NCI-H446 (cell line): ENCODE results near the gene OR2T35.

Experiments
- DNase-seq, 2 experiments: peaks; one replicate each; lab custom pipeline; 2025; lab: John Stamatoyannopoulos, UW

The OR2T35 gene

DNA sequence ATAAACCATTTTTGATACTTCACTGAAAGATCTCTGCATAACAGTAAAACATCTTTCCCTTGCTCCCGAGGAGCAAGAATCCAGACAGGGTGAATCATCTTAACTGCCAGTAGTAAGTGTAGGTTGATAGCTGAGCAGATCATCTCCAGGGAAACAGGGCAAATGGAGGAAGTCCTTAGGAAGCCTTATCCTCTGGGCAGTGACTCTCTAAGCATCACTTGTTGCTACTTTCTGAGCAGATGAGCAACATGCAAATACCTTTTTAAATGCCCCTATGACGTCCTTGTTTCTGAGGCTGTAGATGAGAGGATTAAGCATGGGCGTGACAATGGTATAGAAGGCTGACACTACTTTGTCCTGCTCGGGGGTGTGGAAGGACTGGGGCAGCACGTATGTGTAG is 19.1 kb downstream of the OR2T35 start:
- no peak for DNase-seq

DNA sequence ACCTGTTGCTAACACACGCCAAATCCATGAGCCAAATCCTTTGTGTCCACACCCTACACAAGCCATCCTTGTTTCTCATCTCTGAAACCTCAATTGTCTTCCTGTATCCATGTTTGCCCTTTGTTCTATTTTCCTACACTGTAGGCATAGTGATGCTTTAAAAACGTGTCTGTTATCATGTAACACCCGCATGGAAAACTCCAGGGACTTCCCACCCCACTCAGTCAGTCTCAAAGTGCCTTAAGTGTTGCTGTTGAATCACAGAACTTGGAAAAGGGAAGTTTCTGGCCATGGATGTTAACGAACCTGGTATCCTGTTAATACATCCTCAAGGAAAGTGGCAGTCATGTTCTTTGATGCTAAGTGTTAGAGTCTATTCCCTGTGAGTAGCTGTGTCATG is 19.9 kb downstream of the OR2T35 start:
- no peak for DNase-seq

DNA sequence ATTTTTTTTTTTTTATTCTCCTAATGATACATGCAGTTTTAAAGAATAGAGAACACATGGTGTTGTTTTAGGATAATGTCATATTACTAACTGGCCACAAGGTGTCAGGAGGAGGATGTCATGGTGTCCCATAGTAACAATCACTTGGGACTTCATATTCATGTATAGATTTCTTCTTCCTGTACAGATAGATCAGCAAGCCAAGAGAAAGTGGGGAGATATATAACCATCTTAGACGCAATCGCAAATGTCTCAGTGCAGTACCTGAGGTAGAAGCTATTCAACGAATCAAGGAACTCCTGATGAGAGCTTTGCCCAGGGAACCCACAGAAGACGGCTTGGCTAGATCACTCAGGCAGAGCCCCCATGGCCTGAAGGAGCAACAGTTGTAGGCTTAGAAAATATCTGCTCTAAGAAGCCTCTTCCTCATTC is 22.5 kb downstream of the OR2T35 start:
- peak in 1 of 2 experiments; percentile 1 for DNase-seq

DNA sequence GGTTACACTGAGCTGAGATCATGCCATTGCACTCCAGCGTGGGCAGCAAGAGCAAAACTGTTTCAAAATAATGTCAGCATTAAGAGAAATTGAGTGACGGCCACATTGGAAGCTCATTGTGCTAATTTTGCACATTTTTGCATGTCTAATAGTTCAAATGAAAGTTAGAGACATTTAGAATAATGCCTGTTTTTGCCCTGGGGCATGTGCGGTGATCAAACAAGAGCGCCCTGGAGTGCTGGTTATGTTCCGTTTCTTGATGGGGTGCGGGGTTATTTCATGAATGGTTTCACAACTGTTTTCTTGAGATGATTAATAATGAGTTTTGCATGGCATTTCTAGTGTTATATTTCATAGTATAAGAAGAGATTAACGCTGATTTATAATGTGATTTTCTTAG is 23.3 kb downstream of the OR2T35 start:
- no peak for DNase-seq

DNA sequence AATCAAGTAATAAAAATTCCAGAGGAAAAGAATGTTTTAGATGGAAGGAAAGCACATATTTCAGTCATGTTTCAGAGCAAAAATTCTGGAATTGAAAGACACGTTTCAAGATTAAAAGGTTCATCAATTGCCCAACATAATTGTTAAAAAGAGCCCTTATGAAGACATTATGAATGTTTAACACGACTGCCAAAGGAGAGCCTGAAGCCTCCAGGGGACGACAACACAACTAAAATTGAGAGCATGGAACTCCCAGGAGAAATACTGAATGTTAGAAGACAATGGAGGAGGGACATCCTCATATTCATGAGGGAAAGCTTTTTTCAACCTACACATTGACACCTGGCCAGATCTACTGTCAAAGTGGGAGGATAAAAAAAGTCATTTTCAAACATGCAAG is 26.2 kb downstream of the OR2T35 start:
- DNase-seq, result peak in 1 of 2 experiments; percentile 48

DNA sequence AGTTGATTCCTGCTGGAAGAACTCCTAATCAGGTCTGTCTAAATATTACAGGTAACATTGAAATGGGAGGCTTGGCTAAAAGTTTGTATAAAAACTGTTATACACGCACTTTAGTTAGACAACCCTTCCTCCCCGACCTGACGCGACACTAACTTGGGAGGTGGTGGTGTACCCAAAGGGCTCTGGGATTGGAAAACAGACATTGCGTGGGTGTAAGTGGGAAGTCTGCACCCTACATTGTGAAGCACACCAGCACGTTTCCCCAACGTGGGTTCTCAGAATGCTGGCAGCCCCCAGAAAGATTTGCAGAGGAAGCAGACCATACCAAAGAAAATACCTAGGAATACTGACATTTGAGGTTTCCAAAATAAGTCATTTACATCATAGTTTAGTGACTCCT is 27.0 kb downstream of the OR2T35 start:
- no peak for DNase-seq

DNA sequence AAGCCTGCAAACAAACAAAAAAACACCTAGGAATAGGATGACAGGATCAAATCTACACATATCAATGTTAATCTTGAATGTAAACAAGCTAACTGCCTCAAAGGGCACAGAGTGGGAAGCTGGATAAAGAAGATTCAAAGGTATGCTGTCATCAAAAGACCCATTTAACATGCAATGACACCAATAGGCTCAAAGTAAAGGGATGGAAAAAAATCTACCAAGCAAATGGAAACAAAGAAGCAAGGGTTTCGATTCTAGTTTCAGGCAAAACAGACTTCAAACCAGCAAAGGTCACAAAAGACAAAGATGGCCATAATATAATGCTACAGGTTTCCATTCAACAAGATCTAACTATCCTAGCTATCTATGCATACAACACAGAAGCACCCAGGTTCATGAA is 31.3 kb downstream of the OR2T35 start:
- DNase-seq, result no peak

DNA sequence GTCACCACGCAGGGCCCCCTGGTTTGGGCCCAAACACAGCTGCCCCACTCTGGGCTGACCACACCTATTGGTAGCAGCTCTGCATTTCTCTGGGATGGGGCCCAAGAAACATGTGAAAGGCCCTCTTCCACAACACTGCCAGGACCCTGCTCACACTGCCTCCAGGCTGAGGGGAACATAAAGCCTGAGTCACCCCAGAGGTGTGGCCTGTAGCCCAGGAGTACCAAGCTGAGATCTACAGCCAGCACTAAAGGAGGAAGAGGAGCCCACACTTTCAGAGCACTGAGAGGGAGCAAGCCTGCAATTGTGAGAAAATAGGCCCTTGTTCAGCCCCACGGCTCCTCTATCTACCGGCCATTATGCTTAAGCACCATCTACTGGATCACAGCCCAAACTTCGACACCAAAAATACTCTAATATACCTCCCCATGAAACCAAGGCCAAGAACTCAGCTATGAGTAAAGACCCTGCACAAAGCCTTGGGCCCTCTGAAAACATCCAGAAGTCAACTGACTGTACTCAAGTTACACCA is 33.1 kb downstream of the OR2T35 start:
- DNase-seq, result no peak

DNA sequence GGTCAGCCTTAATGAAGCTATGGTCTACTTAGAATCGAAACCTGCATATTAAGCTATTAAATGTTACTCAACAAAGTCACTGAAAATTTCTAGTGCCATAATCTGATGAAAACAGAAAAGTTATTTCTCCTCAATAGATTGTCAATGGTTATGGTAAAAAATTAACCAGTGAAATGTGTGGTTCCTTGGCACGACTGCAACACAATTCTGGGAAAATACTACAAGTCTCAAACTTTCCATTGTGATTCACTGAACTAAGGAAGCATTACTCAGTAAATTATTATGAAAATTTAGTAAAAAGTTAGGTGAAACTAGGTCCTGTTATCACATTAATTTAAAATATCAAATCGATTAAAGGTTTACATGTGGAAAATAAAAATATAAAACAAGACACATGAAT is 34.8 kb downstream of the OR2T35 start:
- no peak for DNase-seq

DNA sequence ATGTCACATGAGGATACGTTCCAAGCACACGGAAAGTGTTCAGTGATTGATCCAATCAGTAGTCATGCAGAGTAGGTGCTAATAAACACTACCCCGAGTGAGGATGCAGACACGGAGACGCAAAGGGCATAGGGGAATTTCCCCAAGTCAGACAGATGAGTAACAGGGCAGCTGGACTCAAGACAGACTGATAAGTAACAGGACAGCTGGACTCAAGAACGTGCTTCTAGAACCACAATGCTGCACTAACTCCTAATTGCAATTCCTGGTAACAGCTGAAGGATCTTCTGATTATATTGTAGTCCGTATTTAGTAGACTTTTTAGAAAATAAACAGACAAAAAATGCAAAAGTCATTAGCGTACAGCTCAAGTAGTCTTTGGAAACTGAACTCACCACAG is 45.7 kb downstream of the OR2T35 start:
- no peak for DNase-seq

DNA sequence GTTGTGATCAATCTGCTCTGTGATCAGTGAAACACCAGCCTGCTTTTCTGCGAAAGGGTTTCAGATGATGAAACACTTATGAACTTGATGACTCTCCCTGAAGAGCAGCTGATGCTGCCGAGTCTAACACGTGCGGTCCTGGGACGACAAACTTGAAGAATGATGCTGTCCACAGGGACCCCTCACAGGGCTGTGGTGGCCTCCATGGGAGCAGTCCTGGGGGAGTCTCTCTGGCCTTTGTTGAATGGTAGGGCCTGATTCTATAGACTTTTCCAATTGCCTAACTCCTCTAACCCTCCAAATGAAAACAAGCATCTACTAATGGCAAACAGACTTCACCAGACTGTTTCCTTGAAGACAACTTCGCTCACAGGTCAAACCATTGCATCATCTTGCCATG is 47.5 kb downstream of the OR2T35 start, which contains the start of gene OR2T10:
Gene OR2T10 (minus strand): TSS at position 112 of the 400 bp plus-strand sequence. CDS start 3,932 bp downstream, outside the sequence.
- no peak for DNase-seq

DNA sequence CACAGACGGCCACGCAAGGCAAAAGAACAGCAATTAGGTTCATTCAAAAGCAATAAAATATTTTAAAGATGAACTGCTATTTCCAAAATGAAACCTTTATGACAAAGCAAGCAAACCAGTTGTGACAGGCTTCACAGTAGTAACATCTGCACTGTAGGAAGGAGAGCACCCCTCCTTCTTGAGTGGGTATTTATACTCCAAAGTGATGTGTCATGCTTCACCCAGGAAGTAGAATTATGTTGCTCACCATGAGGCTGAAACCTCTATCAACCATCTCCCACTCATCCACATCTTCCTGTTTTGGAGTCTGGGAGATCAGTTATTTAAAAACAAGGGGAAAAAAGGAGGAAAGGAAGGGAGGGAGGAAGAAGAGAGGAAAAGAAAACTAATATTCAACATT is 48.5 kb downstream of the OR2T35 start:
- no peak for DNase-seq

DNA sequence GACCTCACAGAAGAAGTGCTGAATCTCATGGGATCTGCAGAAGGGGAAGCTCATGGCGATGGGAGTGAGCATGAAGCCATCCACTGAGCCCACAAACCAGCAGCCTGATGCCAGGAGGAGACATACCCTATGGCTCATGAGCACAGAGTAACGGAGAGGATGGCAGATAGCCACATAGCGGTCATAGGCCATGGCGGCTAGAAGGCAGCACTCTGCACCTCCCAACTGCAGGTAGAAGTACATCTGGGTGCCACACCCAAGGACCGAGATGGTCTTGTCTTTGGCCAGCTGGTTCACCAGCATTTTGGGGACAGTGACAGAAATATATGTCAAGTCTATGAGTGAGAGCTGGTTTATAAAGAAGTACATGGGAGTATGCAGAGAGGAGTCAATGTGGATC is 51.9 kb downstream of the OR2T35 start:
- DNase-seq, result no peak

DNA sequence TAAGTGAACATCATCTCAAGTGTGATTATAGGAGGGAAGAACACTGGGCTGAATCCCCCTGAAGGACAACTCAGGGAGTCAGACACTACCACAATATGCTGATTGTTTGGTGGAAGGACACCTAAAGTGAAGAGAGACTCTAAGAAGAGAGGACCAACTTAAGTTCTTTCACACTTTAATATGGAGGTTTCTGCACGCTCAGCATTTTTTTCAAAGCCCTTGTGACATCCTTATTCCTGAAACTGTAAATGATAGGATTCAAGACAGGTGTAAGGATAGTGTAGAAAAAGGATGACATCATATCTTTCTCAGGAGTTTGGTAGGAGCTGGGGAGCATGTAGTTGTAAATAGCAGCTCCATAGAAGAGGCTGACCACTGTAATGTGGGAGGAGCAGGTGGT is 52.4 kb downstream of the OR2T35 start:
- no peak for DNase-seq

DNA sequence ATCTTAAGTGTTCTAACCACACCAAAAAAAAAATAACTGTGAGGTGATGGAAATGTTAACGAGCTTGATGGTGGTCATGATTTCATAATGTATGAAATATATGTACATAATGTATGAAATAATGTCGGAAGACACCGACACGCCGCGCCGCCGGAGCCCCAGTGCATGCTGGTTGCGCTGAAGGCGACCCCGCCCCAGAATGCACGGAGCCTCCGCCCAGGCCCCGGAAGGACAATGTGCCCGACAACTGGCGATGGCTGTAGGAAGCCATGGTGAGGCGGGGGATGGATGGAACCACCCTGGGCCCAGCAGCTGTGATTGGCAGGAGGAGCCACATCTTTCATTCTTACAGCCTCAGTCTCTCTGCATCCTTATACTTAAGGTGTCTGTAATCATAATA is 55.0 kb downstream of the OR2T35 start:
- DNase-seq, result no peak

DNA sequence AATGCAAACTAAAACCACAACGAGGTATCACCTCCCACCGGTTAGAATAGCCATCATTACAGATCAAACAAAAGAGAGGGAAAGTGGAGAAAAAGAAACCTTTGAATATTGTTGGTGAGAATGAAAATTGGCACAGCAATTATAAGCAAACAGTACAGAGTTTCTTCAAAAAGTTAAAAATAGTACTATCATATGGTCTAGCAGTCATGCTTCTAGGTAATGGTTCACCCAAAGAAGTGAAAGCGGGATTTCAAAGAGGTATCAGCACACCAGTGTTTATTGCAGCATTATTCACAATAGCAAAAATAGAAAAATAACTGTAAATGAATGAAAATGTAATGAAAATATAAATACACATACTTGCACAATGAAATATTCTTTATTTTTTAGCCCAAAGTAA is 55.7 kb downstream of the OR2T35 start:
- DNase-seq, result no peak
